ENCODE data around the gene GTPBP1. TPM values are rescaled to one million over a fixed set of nuclear protein-coding genes. Genes with fewer than 3 reads are reported as not detected.

Gene GTPBP1
- polyA plus RNA-seq, 3 donors, result 42.0 to 44.0 (median 42.0) TPM

DNA sequence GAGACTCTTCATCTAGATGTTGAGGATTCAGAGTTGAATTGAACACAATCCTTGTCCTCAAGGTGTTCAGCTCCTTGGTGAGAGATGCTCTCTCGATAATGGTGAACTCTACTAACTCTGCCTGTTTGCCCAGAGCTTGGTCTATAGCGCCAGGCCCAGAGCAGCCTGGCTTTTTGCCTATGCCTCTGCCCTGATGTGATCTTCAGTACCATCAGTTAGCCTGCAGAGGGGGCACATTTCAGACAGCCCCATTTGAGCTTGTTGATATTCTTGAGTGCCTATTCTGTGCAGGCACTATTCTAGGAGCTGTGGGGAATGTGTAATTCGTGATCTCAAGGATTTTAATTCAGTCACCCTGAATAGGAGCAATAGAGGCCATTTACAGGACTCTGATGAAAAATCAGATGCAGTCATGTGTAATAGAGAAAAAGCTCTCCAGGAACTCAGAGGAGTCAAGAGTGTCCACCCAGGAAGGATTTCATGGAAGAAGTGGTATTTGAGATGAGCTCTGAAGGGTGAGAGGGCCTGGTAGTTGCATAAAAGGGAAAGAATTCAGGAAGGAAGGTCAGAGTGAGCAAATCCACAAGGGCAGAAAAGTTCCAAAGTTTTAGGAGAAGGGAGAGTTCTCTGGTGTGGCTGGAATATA, 19.3 kb downstream of the GTPBP1 start:
- no peak for DNase-seq (ENCODE audit: low read depth in 3 of 3, low spot score in 2 of 3)

DNA sequence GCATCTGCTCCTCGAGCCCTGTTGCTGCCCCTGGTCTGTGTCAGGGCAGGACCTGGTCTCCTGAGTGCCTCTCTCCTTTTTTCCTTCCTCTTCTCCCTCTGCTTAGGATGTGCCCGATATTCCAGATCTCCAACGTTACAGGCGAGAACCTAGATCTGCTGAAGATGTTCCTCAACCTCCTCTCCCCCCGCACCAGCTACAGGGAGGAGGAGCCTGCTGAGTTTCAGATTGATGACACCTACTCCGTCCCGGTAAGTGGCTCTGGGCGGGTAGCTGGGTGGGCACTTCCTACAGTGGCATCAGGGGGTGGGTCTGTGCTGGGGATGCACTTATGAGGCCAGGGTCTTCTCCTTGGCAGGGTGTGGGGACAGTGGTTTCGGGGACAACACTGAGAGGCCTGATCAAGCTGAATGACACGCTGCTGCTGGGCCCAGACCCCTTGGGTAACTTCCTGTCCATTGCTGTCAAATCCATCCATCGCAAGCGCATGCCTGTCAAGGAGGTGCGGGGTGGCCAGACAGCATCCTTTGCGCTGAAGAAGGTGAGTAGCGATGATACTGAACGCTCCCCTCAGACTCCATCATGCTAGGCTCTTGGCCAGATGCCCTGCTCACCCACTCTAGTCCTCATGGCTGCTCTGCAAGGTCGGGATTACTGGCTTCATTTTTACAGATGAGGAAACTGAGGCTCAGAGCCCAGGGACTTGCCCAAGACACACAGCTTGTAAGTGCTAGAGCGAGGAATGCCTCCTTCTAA, 20.3 kb downstream of the GTPBP1 start:
- no peak for DNase-seq (ENCODE audit: low read depth in 3 of 3, low spot score in 2 of 3)

DNA sequence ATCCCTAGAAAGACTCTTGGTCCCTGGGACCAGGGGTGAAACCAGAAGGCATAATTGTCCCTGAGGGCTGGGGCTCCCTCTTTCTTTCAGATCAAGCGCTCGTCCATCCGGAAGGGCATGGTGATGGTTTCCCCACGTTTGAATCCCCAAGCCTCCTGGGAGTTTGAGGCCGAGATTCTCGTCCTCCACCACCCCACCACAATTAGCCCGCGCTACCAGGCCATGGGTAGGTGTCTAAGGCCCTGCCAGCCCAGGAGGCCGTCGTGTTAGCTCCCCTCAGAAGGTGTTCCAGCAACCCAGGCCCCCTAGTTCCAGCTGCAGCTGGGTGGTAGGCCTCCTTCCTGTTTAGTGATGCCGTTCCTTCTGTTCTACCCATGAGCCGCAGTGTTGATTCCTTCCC, 21.4 kb downstream of the GTPBP1 start:
- no peak for DNase-seq (ENCODE audit: low read depth in 3 of 3, low spot score in 2 of 3)

DNA sequence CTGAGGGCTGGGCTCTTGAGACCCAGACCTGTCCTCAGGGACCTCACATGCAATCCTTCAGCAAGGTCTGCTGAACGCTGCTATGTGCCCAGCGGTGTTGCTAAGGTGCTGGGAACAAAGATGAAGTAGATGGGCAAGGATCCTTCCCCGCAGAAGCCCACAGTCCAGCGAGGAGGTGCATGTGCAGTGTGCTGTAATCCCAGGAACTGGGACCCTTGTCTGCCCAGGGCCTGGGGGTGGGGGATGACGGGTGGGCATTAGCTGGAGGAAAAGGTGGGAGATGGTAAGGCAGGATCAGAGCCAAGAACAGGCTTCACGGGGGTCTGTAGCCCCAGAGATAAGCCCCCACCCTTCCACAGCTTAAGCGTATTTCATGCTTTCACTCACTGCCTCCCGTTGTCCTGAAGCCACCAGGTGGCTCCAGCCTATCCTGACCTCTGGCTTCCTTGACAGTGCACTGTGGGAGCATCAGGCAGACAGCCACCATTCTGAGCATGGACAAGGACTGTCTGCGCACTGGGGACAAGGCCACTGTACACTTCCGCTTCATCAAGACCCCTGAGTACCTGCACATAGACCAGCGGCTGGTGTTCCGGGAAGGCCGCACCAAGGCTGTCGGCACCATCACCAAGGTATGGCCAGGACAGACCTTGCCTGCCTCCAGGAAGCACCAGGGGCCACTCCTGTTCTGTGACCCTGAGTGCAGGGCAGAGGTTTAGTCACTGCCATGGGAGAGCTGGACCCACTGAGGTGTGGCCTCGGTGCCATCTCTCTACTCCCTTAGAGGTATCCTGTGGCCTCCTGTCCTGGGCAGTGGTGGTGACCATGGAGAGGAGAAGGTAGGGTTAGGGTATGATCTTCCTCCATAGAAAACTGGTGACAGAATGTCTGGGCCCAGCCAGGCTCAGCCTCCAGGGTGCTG, 22.0 kb downstream of the GTPBP1 start:
- DNase-seq (ENCODE audit: low read depth in 3 of 3, low spot score in 2 of 3), result no peak

GRCh38 chr22:38728871-38729796, 23.4 kb downstream of the GTPBP1 start:
- DNase-seq (ENCODE audit: low read depth in 3 of 3, low spot score in 2 of 3), result no peak

- no peak for DNase-seq (ENCODE audit: low read depth in 3 of 3, low spot score in 2 of 3)
Measured at GRCh38 chr22:38729946-38730345, 24.2 kb downstream of the GTPBP1 start.

- no peak for DNase-seq (ENCODE audit: low read depth in 3 of 3, low spot score in 2 of 3)
Measured at GRCh38 chr22:38730411-38730871, 24.7 kb downstream of the GTPBP1 start.

- DNase-seq (ENCODE audit: low read depth in 3 of 3, low spot score in 2 of 3), result no peak
Measured at GRCh38 chr22:38731703-38732161, 26.0 kb downstream of the GTPBP1 start.

DNA sequence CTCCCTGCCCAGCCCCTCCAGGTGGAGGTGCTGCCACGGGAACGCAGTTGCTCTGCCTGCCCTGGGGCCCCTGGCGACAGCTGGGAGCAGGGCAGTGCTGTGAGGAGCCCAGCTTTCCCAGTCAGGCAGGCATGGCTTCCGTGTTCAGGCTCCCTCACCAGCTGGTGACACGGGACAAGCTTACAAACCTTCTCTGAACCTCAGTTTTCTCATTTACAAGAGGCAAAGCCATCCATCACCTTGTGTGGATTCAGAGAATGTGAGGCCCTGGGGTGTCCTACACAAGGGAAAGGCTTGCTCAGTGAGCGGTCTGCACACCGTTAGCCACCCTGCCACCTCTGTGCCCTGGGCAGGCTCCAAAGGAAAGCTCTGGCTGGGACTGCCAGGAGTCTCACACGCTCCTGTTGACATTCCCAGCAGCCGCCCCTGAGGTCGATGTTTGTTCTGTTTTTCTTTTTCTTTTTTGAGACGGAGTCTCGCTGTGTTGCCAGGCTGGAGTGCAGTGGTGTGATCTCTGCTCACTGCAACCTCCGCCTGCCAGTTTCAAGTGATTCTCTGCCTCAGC, 26.6 kb downstream of the GTPBP1 start:
- DNase-seq (ENCODE audit: low read depth in 3 of 3, low spot score in 2 of 3), result no peak

DNA sequence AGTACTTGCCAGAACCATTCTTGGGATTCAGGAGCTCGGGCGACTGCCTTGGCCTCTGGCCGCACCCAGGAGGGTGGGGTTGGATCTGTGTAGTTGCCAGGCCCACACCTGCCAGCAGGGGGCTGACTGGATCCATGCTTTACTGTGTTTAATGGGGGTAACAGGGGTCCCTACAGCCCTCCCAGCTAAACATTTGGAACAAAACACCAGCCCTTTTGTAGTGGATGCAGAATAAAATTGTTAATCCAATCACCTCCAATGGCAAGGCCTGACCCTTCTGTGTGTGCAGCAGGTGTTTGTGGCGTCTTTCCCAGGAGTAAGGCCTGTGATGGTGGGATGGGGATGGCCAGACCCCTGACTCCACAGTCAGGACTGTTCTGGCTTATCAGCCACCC, 27.6 kb downstream of the GTPBP1 start:
- no peak for DNase-seq (ENCODE audit: low read depth in 3 of 3, low spot score in 2 of 3)

GRCh38 chr22:38733724-38734381, 28.1 kb downstream of the GTPBP1 start:
- DNase-seq (ENCODE audit: low read depth in 3 of 3, low spot score in 2 of 3), result no peak

- no peak for DNase-seq (ENCODE audit: low read depth in 3 of 3, low spot score in 2 of 3)
Measured at GRCh38 chr22:38734421-38735100, 28.8 kb downstream of the GTPBP1 start.

DNA sequence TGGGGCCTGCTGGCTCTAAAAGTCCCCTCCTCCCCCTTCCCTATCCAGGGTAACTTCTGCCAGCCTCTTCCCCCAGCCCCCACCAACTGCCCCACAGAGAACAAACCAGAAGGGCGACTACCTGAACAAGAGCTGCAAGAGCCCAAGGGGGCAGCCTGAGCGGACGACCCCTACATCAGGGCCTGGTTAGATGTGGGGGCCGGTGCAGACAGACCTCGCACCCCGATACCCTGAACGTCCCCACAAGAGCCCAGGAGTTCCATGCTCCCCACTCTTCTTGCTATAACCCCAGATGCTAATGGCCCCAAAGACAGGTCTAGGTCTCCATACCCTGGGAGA, 29.4 kb downstream of the GTPBP1 start:
- DNase-seq (ENCODE audit: low read depth in 3 of 3, low spot score in 2 of 3), result no peak

DNA sequence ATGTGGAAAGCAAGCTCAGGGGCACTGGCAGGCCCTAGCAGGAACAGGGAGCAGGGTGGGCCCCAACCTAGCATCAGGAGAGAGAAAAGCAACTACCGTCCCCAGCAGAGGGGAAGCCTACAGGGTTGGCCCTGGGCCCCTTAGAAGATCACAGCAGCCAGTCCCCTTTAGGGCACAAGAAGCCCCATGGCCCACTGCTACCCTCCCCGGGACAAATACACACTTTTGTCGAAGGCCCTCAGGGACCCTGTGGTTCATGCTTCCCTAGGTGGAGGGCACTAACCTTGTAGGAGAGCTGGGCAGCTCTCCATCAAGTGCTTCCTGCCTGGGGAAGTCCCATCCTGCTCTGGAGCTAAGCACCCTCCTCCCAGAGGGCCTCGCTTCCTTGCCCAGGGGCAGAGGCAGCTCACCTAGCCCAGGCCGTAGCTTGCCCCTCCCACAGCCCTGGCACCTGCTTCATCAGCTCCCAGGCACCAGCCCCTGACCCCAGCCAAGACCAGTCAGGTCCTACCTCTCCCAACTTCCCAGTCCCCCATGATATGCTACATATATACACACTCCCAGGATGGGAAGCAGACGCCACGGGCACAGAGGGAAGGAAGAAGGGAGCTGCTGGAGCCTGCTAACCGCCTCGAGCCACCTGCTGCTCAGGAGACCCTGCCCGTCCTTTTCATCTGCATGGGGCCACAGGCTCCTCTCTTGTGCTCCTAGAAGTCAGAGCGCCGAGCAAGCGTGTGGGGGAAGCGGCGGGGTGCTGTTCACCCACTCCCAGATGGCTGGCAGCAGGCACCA, 29.9 kb downstream of the GTPBP1 start:
- DNase-seq (ENCODE audit: low read depth in 3 of 3, low spot score in 2 of 3), result no peak

- DNase-seq (ENCODE audit: low read depth in 3 of 3, low spot score in 2 of 3), result no peak
Measured at GRCh38 chr22:38736257-38736570, 30.5 kb downstream of the GTPBP1 start.

- no peak for DNase-seq (ENCODE audit: low read depth in 3 of 3, low spot score in 2 of 3)
Measured at GRCh38 chr22:38737302-38738060, 31.7 kb downstream of the GTPBP1 start.

GRCh38 chr22:38738475-38739070, 32.8 kb downstream of the GTPBP1 start:
- DNase-seq (ENCODE audit: low read depth in 3 of 3, low spot score in 2 of 3), result no peak
